Esophagus squamous epithelium (tissue), 5 donors: ENCODE measurements around the gene COQ9. TPM values are rescaled to one million over a fixed set of nuclear protein-coding genes. Genes with fewer than 3 reads are reported as not detected.

ENCODE experiments used
- DNase-seq: peaks from one replicate; lab custom pipeline; 2025; lab: John Stamatoyannopoulos, UW
- H3K27ac ChIP-seq, 4 donors: fragments of 200-600 bp; sonication (generic); one replicate each; pipeline ENCODE4 v1.5.1; 2016 to 2019; ENCODE audit warnings: mild to moderate bottlenecking in 1 of 4
- H3K27me3 ChIP-seq, 4 donors: fragments of 200-600 bp; sonication (generic); 1 replicate in 3 of 4; 2 replicates in 1 of 4; pipeline versions ENCODE4 v1.5.1 to v1.6.0; 2017 to 2021; ENCODE audit warnings: antibody characterized with exemption in 1 of 4
- H3K36me3 ChIP-seq, 3 donors: fragments of 200-600 bp; sonication (generic); one replicate each; pipeline ENCODE4 v1.5.1; 2016 to 2019
- H3K4me1 ChIP-seq, 3 donors: fragments of 200-600 bp; sonication (generic); one replicate each; pipeline ENCODE4 v1.5.1; 2017 to 2019
- H3K4me3 ChIP-seq, 4 donors: fragments of 200-600 bp; sonication (generic); 1 replicate in 3 of 4; 2 replicates in 1 of 4; pipeline ENCODE4 v1.5.1; 2016 to 2019; ENCODE audit warnings: mild to moderate bottlenecking in 2 of 4, moderate library complexity in 1 of 4
- H3K9me3 ChIP-seq, 3 donors: fragments of 200-600 bp; sonication (generic); one replicate each; pipeline ENCODE4 v1.5.1; 2016 to 2019
- CTCF ChIP-seq, 6 experiments: fragments of 450-650 bp in 4 of 6; fragments of 200-600 bp in 2 of 6; sonication (generic) in 2 of 6; IDR thresholded peaks; one replicate each; pipeline ENCODE4 v1.5.1; 2016 to 2019; ENCODE audit warnings: antibody characterized with exemption in 6 of 6, mild to moderate bottlenecking in 4 of 6, moderate library complexity in 4 of 6
- POLR2A ChIP-seq, 4 donors: fragments of 450-650 bp; IDR thresholded peaks; one replicate each; pipeline ENCODE4 v1.6.1; 2017; ENCODE audit warnings: antibody characterized with exemption in 4 of 4, mild to moderate bottlenecking in 4 of 4, moderate library complexity in 3 of 4
- WGBS, 2 donors: methylation state at CpG; one replicate each; pipeline ENCODE4 v1.1.5; 2018; 5-methylcytosine and 5-hydroxymethylcytosine counted together
- intact Hi-C: fragments of 100-400 bp; cut with DNase I; formaldehyde crosslinking; loops from one replicate; pipeline ENCODE4 v1.15.0; 2022
- total RNA-seq, 4 donors: library from RNA; depleted of rRNA; stranded (reverse); fragments of >200 nt; gene quantifications; one replicate each; pipeline ENCODE4 v1.1.0, GENCODE V29; 2016
- donor health status: DM: yes; HTN: yes; CAD: no.

Gene COQ9
- total RNA-seq, 4 donors from 2014 or later: 43.6 to 62.0 (median 53.4) TPM

- Histone ChIP-seq H3K27me3 (no peaks in the 10 kb centered on the region), H3K9me3 (no peaks in the 10 kb centered on the region), H3K36me3 (peaks cover 2 to 81% (median 33%) of the 10 kb centered on the region in 3 donors), H3K4me3 (no peak overlapping the region), H3K27ac (no peak overlapping the region), H3K4me1 (peaks cover 7 to 32% (median 13%) of the 10 kb centered on the region in 3 donors)
- WGBS, 2 donors: 83 to 85% methylated on average over 2 of the region's 2 CpGs
- TF ChIP-seq CTCF (IDR thresholded peaks at IDR 0.05): no peak
- no peak for TF ChIP-seq POLR2A (IDR thresholded peaks at IDR 0.05)
- DNase-seq: no peak
- intact Hi-C loops: no loop called here
Measured at GRCh38 chr16:57464523-57464922, 17.2 kb downstream of the COQ9 start.

DNA sequence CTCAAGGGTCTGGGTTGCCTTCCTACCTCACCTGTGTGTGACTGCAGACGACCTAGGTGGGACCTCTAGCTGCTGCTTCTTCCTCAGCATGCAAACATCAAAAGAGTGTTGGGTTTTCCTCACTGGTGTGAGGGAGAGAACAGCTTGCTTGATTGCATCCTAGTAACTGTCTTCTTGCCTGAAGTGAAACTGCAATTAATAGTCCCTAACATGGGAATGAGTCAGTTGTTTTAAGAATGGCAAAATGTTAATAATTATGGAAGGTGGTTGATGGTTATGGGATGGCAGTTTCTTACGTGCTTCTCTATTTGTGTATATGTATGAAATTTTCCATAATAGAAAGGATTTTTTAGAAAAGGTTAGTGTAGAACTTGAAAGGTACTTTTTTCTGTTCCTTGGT lies 21.1 kb downstream of the COQ9 start:
- Histone ChIP-seq H3K36me3 (peaks cover 13 to 97% (median 54%) of the 10 kb centered on the region in 3 donors), H3K27me3 (no peaks in the 10 kb centered on the region), H3K9me3 (no peaks in the 10 kb centered on the region), H3K4me1 (peaks cover 8 to 43% (median 9%) of the 10 kb centered on the region in 3 donors), H3K27ac (no peak overlapping the region), H3K4me3 (no peak overlapping the region)
- TF ChIP-seq CTCF (IDR thresholded peaks at IDR 0.05): no peak
- TF ChIP-seq POLR2A (IDR thresholded peaks at IDR 0.05): no peak
- no peak for DNase-seq
- intact Hi-C loops: no loop called here
- 83 to 85% methylated on average over 2 of the region's 2 CpGs for WGBS, 2 donors

GRCh38 chr16:57469046-57469445 lies 21.8 kb downstream of the COQ9 start:
- no peak for DNase-seq
- H3K36me3 ChIP-seq: peaks cover 13 to 100% (median 55%) of the 10 kb centered on the region in 3 donors
- no peak overlapping the region for H3K27ac ChIP-seq
- no peak for TF ChIP-seq POLR2A (IDR thresholded peaks at IDR 0.05)
- no peak for TF ChIP-seq CTCF (IDR thresholded peaks at IDR 0.05)
- 81 to 87% methylated on average over 11 of the region's 11 CpGs for WGBS, 2 donors
- peaks cover 2 to 36% (median 5%) of the 10 kb centered on the region in 3 donors for H3K4me1 ChIP-seq
- intact Hi-C loops: no loop called here
- no peaks in the 10 kb centered on the region for H3K9me3 ChIP-seq
- H3K27me3 ChIP-seq: no peaks in the 10 kb centered on the region
- no peak overlapping the region for H3K4me3 ChIP-seq

GRCh38 chr16:57469917-57470470 lies 22.7 kb downstream of the COQ9 start:
- Histone ChIP-seq H3K4me1 (peaks cover 0 to 27% (median 5%) of the 10 kb centered on the region in 3 donors), H3K27ac (peak overlapping the region in 2 of 4 donors; percentile 14 to 17), H3K27me3 (no peaks in the 10 kb centered on the region), H3K4me3 (no peak overlapping the region), H3K9me3 (no peaks in the 10 kb centered on the region), H3K36me3 (peaks cover 13 to 100% (median 55%) of the 10 kb centered on the region in 3 donors)
- intact Hi-C loops: loop anchor here (10.0 kb wide), 1 partner anchor 55 kb away; no protein-coding TSS in a partner anchor
- 52 to 61% methylated on average over 6 to 7 of the region's 9 CpGs for WGBS, 2 donors
- TF ChIP-seq POLR2A (IDR thresholded peaks at IDR 0.05): no peak
- no peak for DNase-seq

- WGBS, 2 donors: 49 to 50% methylated on average over 6 of the region's 6 CpGs
- no peak for DNase-seq
- Histone ChIP-seq H3K36me3 (peaks cover 13 to 97% (median 53%) of the 10 kb centered on the region in 3 donors), H3K9me3 (no peaks in the 10 kb centered on the region), H3K27me3 (no peaks in the 10 kb centered on the region), H3K4me1 (peaks cover 0 to 23% (median 5%) of the 10 kb centered on the region in 3 donors), H3K27ac (peak overlapping the region in 2 of 4 donors; percentile 14 to 17), H3K4me3 (no peak overlapping the region)
- intact Hi-C loops: loop anchor here (10.0 kb wide), 1 partner anchor 54 kb away; no protein-coding TSS in a partner anchor
- TF ChIP-seq POLR2A (IDR thresholded peaks at IDR 0.05) (no peak), CTCF (IDR thresholded peaks at IDR 0.05) (no peak)
Measured at GRCh38 chr16:57470711-57471110, 23.4 kb downstream of the COQ9 start.
